HepG2 (cell line): ENCODE results near the gene SNX6. TPM values are rescaled to one million over a fixed set of nuclear protein-coding genes. Genes with fewer than 3 reads are reported as not detected.

ENCODE experiments used
- ATAC-seq: fragments of 200-7000 bp; cut with Tn5 transposase; 3 replicates; pipeline ENCODE4 v1.9.1; 2020; ENCODE audit warnings: mild to moderate bottlenecking, moderate library complexity
- BruUV-seq: library from RNA; stranded (reverse); fragments of 400-500 nt; replicated peaks from 2 replicates; lab custom pipeline; 2021; lab: Mats Ljungman, UMichigan
- CTCF ChIA-PET: fragments of 300-600 bp; formaldehyde crosslinking; extraction: SDS; loops from one replicate; lab custom pipeline; 2021; ENCODE audit warnings: low total read pairs, inconsistent platforms, low intra/inter-chr PET ratio; lab: Yijun Ruan, JAX
- POLR2A ChIA-PET: fragments of 350-600 bp; sonication (Branson Sonifier 250); formaldehyde crosslinking; loops from one replicate; lab custom pipeline; 2020; ENCODE audit warnings: antibody characterized with exemption, inconsistent platforms; lab: Yijun Ruan, JAX
- DNase-seq: peaks from one replicate; pipeline ENCODE4 v3.0.0-alpha.2; 2015; ENCODE audit warnings: low spot score
- FAIRE-seq: peaks from 3 replicates; lab custom pipeline; 2011; peaks lifted over from hg19 to GRCh38; lab: Jason Lieb, UNC
- H2AFZ ChIP-seq: one replicate; pipeline ENCODE4 v1.6.1; 2011; ENCODE audit warnings: low read length, inconsistent platforms
- H3K27ac ChIP-seq: fragments of 300-600 bp; 3 replicates; pipeline ENCODE4 v1.8.0; 2011; ENCODE audit warnings: mixed run types, mild to moderate bottlenecking, mixed read lengths, low read length, inconsistent platforms; ENCODE audit not compliant: insufficient read depth; ENCODE audit errors: extremely low read length
- H3K27me3 ChIP-seq, 2 experiments: fragments of 200-600 bp in 1 of 2; 2 replicates in 1 of 2; 3 replicates in 1 of 2; pipeline versions ENCODE4 v1.6.0 to v1.8.0; 2011; ENCODE audit warnings: low read length in 2 of 2, mild to moderate bottlenecking in 2 of 2, moderate library complexity in 2 of 2, inconsistent platforms in 1 of 2; ENCODE audit not compliant: insufficient read depth in 2 of 2, control insufficient read depth in 1 of 2
- H3K36me3 ChIP-seq, 2 experiments: fragments of 200-600 bp in 1 of 2; replicated peaks in 1 of 2; 2 replicates in 1 of 2; 3 replicates in 1 of 2; pipeline versions ENCODE4 v1.5.1 to v1.8.0; 2011; ENCODE audit warnings: low read length in 2 of 2, inconsistent platforms in 1 of 2; ENCODE audit not compliant: insufficient read depth in 2 of 2, control insufficient read depth in 1 of 2
- H3K4me1 ChIP-seq: 2 replicates; pipeline ENCODE4 v1.5.1; 2012; ENCODE audit warnings: low read length, inconsistent platforms; ENCODE audit not compliant: insufficient read depth
- H3K4me2 ChIP-seq: 2 replicates; pipeline ENCODE4 v1.6.0; 2011; ENCODE audit warnings: low read depth, low read length, inconsistent platforms
- H3K4me3 ChIP-seq, 3 experiments: fragments of 200-600 bp in 1 of 3; sonication (generic), shearing (Covaris generic) in 1 of 3; replicated peaks in 1 of 3; 2 replicates each; pipeline ENCODE4 v1.5.1; 2011 to 2016; ENCODE audit warnings: low read length in 3 of 3, inconsistent platforms in 2 of 3, low read depth in 2 of 3, mild to moderate bottlenecking in 2 of 3, control low read depth in 1 of 3, mixed read lengths in 1 of 3; ENCODE audit not compliant: insufficient read depth in 1 of 3
- H3K79me2 ChIP-seq: one replicate; pipeline ENCODE4 v1.6.1; 2011; ENCODE audit warnings: low read length, inconsistent platforms; ENCODE audit not compliant: insufficient read depth
- H3K9ac ChIP-seq: 2 replicates; pipeline ENCODE4 v1.6.0; 2011; ENCODE audit warnings: mild to moderate bottlenecking, low read depth, low read length, inconsistent platforms; ENCODE audit not compliant: insufficient read depth
- H3K9me3 ChIP-seq: 2 replicates; pipeline ENCODE4 v1.5.1; 2012; ENCODE audit warnings: mild to moderate bottlenecking, low read length
- H4K20me1 ChIP-seq: 2 replicates; pipeline ENCODE4 v1.6.0; 2011; ENCODE audit warnings: inconsistent platforms, mild to moderate bottlenecking, low read length, moderate library complexity; ENCODE audit not compliant: insufficient read depth
- ISL2 ChIP-seq: sonication (generic); formaldehyde crosslinking; IDR thresholded peaks from 2 replicates; pipeline ENCODE4 v1.5.0; 2020; ENCODE audit warnings: missing genetic modification reagents
- MAFF ChIP-seq: IDR thresholded peaks from 2 replicates; pipeline ENCODE4 v1.6.1; 2011; ENCODE audit warnings: low read depth, low read length, improper control_type of control experiment
- MAFK ChIP-seq, 2 experiments: IDR thresholded peaks in 1 of 2; conservative IDR thresholded peaks in 1 of 2; 2 replicates each; pipeline ENCODE4 v1.6.1; 2011; ENCODE audit warnings: improper control_type of control experiment in 2 of 2, low read length in 2 of 2
- RNF2 ChIP-seq: fragments of 450-650 bp; conservative IDR thresholded peaks from 2 replicates; pipeline ENCODE4 v1.6.1; 2016; ENCODE audit warnings: low read depth
- THYN1 ChIP-seq: sonication (generic); formaldehyde crosslinking; IDR thresholded peaks from 2 replicates; pipeline ENCODE4 v1.8.1; 2023; ENCODE audit warnings: low read depth, mild to moderate bottlenecking, moderate library complexity, missing genetic modification reagents, borderline replicate concordance
- ZNF616 ChIP-seq: sonication (generic); formaldehyde crosslinking; IDR thresholded peaks from 2 replicates; pipeline ENCODE4 v1.5.0; 2020; ENCODE audit warnings: low read depth, mild to moderate bottlenecking, missing genetic modification reagents
- WGBS: methylation state at CpG from one replicate; pipeline ENCODE4 v1.1.6; 2017; ENCODE audit warnings: low lambda C conversion rate; 5-methylcytosine and 5-hydroxymethylcytosine counted together
- in situ Hi-C: cut with HindIII; loops from 2 replicates; pipeline ENCODE4 v1.10.0; 2017; ENCODE audit warnings: low pct_unique_long_range_greater_than_20kb; ENCODE audit not compliant: extremely low pct_ligation_motif_present
- intact Hi-C: fragments of 100-400 bp; cut with micrococcal nuclease; formaldehyde crosslinking; loops from one replicate; pipeline ENCODE4 v1.10.0; 2022; ENCODE audit not compliant: unreplicated experiment
- polyA plus RNA-seq, 8 experiments: library from polyadenylated mRNA; depleted of rRNA in 3 of 8; stranded (reverse) in 7 of 8; unstranded in 1 of 8; fragments of >200 nt; fragmentation: Illumina TruSeq in 4 of 8; extraction: Trizol in 4 of 8; gene quantifications; 2 replicates each; pipeline versions ENCODE4 v1.2.1 to v1.2.3, GENCODE V29; 2011 to 2016; ENCODE audit warnings: low read depth in 4 of 8, missing spikeins in 1 of 8, mixed read lengths in 1 of 8; ENCODE audit not compliant: insufficient read depth in 1 of 8
- total RNA-seq, 5 experiments: library from RNA; depleted of rRNA; stranded (reverse); fragments of >200 nt; fragmentation: Illumina TruSeq; extraction: Trizol; gene quantifications; 2 replicates each; pipeline ENCODE4 v1.2.3, GENCODE V29; 2016; ENCODE audit warnings: low read depth in 1 of 5
- TF ChIP-seq, protein P1 (sequence below): sonication (generic); formaldehyde crosslinking; IDR thresholded peaks from 2 replicates; pipeline ENCODE4 v1.8.0; 2022; ENCODE audit warnings: mild to moderate bottlenecking, missing genetic modification reagents, borderline replicate concordance
- TF ChIP-seq, protein P2 (sequence below): sonication (generic); formaldehyde crosslinking; IDR thresholded peaks from 2 replicates; pipeline ENCODE4 v1.4.0; 2020; ENCODE audit warnings: mild to moderate bottlenecking, low read depth, missing genetic modification reagents

SNX6 gene
- total and polyA plus RNA-seq, 2 of the 13 experiments (the other 11 are each of a cell fraction or from before 2014, with no cell fraction given) = 92.3 to 169 TPM

GRCh38 chr14:34640826-34641225 lies 10.9 kb upstream of the SNX6 start:
- ATAC-seq (no peak), FAIRE-seq (no peak), DNase-seq (no peak)
- Histone ChIP-seq H3K27me3 (no peaks in the 10 kb centered on the region), H2AFZ (no peak overlapping the region), H3K4me2 (no peak overlapping the region), H3K9me3 (no peaks in the 10 kb centered on the region), H3K4me3 (no peak overlapping the region), H3K79me2 (no peaks in the 10 kb centered on the region), H3K27ac (no peak overlapping the region), H4K20me1 (no peaks in the 10 kb centered on the region), H3K9ac (no peak overlapping the region), H3K4me1 (no peaks in the 10 kb centered on the region), H3K36me3 (no peaks in the 10 kb centered on the region)
- in situ Hi-C loops (no loop called here), intact Hi-C loops (no loop called here)
- POLR2A ChIA-PET = no interaction called here
- 66% methylated on average over 1 of the region's 1 CpG for WGBS
- CTCF ChIA-PET = no interaction called here
- no TSS peak for BruUV-seq
- TF ChIP-seq, protein P1, sequence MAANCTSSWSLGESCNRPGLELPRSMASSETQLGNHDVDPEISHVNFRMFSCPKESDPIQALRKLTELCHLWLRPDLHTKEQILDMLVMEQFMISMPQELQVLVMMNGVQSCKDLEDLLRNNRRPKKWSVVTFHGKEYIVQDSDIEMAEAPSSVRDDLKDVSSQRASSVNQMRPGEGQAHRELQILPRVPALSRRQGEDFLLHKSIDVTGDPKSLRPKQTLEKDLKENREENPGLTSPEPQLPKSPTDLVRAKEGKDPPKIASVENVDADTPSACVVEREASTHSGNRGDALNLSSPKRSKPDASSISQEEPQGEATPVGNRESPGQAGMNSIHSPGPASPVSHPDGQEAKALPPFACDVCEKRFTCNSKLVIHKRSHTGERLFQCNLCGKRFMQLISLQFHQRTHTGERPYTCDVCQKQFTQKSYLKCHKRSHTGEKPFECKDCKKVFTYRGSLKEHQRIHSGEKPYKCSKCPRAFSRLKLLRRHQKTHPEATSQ (CRISPR knock-in tag) = 0 out of 2 replicates have a peak, but pooled peaks have one; percentile 15
- TF ChIP-seq MAFF (peak; percentile 46; the same call in 1 of the 2 replicates), ZNF616 (CRISPR knock-in tag) (no peak), ISL2 (CRISPR knock-in tag) (no peak), RNF2 (no peak), THYN1 (CRISPR knock-in tag) (0 out of 2 replicates have a peak, but pooled peaks have one; percentile 52), MAFK (conservative IDR thresholded peaks at IDR 0.05 in 1 of 2, IDR thresholded peaks at IDR 0.05 in 1 of 2; ENCODE audit: low read length in 2 of 2) (peak; percentile 62 to 68)
- TF ChIP-seq, protein P2, sequence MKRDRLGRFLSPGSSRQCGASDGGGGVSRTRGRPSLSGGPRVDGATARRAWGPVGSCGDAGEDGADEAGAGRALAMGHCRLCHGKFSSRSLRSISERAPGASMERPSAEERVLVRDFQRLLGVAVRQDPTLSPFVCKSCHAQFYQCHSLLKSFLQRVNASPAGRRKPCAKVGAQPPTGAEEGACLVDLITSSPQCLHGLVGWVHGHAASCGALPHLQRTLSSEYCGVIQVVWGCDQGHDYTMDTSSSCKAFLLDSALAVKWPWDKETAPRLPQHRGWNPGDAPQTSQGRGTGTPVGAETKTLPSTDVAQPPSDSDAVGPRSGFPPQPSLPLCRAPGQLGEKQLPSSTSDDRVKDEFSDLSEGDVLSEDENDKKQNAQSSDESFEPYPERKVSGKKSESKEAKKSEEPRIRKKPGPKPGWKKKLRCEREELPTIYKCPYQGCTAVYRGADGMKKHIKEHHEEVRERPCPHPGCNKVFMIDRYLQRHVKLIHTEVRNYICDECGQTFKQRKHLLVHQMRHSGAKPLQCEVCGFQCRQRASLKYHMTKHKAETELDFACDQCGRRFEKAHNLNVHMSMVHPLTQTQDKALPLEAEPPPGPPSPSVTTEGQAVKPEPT = no peak
